Colonic mucosa (tissue), 4 donors: ENCODE measurements around the gene CAMTA1. TPM values are rescaled to one million over a fixed set of nuclear protein-coding genes. Genes with fewer than 3 reads are reported as not detected.
"Not testable (repeated sequence)": the region's sequence is repeated elsewhere in the genome, so short reads cannot be mapped to it uniquely, and the experiment has no call there.

Source experiments
- DNase-seq: peaks from one replicate; pipeline ENCODE4 v3.0.0-alpha.2; 2020
- H3K27ac ChIP-seq: fragments of 200-600 bp; one replicate; pipeline ENCODE4 v1.8.0; 2021
- H3K27me3 ChIP-seq: fragments of 200-600 bp; one replicate; pipeline ENCODE4 v1.8.0; 2021
- H3K36me3 ChIP-seq: fragments of 200-600 bp; one replicate; pipeline ENCODE4 v1.8.0; 2021
- H3K4me1 ChIP-seq: fragments of 200-600 bp; one replicate; pipeline ENCODE4 v1.8.0; 2021; ENCODE audit warnings: mild to moderate bottlenecking
- H3K4me3 ChIP-seq: fragments of 200-600 bp; one replicate; pipeline ENCODE4 v1.8.0; 2021
- H3K9ac ChIP-seq, 2 donors: one replicate each; pipeline ENCODE4 v1.7.0; 2013; ENCODE audit warnings: control low read depth in 2 of 2, low read depth in 2 of 2, low read length in 2 of 2
- H3K9me3 ChIP-seq: fragments of 200-600 bp; one replicate; pipeline ENCODE4 v1.8.0; 2021
- intact Hi-C: fragments of 100-400 bp; cut with DNase I; formaldehyde crosslinking; loops from one replicate; pipeline ENCODE4 v1.14.1; 2022
- total RNA-seq, 2 donors: library from RNA; stranded (reverse); fragmentation: NEBNext Ultra II Directional in 1 of 2; extraction: Animal tissue kit (Norgen Biotek cat#: 25700) in 1 of 2; gene quantifications; one replicate each; pipeline ENCODE4 v1.2.1, GENCODE V29; 2021
- TF ChIP-seq, protein P1 (sequence below): fragments of 200-600 bp; IDR thresholded peaks from one replicate; pipeline ENCODE4 v1.8.0; 2022; ENCODE audit warnings: antibody characterized with exemption, mild to moderate bottlenecking
- donor health status: healthy.
- donor health status: DM: no; HTN: no; CAD: no.
- donor health status: DM: no; HTN: no; CAD: no.

The CAMTA1 gene
- total RNA-seq, 2 donors from 2014 or later: 76.8 to 92.8 TPM

DNA sequence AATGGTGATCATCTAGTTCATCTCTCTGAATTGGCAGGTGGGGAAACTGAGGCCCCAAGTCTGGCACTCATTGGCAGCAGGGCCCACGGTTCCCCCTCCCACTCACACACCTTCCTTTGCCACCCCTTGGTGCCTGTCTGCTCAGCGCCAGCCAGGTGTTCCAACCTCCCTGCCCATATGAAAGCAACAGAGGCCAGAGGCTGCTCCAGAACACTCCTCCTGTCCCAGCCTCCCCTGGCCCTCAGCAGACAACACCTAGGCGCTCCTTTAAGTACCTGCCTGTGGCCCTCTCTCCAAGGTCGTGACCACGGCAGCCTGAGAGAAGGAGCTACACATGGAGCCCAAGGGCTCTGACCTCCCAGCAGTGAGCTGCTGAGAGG, 623.5 kb downstream of the CAMTA1 start:
- no peaks in the 10 kb centered on the region for H3K36me3 ChIP-seq
- no peak for DNase-seq
- H3K27me3 ChIP-seq: no peaks in the 10 kb centered on the region
- intact Hi-C loops: no loop called here
- H3K4me1 ChIP-seq: no peaks in the 10 kb centered on the region
- no peak overlapping the region for H3K9ac ChIP-seq
- TF ChIP-seq, protein P1, sequence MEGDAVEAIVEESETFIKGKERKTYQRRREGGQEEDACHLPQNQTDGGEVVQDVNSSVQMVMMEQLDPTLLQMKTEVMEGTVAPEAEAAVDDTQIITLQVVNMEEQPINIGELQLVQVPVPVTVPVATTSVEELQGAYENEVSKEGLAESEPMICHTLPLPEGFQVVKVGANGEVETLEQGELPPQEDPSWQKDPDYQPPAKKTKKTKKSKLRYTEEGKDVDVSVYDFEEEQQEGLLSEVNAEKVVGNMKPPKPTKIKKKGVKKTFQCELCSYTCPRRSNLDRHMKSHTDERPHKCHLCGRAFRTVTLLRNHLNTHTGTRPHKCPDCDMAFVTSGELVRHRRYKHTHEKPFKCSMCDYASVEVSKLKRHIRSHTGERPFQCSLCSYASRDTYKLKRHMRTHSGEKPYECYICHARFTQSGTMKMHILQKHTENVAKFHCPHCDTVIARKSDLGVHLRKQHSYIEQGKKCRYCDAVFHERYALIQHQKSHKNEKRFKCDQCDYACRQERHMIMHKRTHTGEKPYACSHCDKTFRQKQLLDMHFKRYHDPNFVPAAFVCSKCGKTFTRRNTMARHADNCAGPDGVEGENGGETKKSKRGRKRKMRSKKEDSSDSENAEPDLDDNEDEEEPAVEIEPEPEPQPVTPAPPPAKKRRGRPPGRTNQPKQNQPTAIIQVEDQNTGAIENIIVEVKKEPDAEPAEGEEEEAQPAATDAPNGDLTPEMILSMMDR: no peak
- H3K4me3 ChIP-seq: no peak overlapping the region
- H3K9me3 ChIP-seq: no peaks in the 10 kb centered on the region
- no peak overlapping the region for H3K27ac ChIP-seq

DNA sequence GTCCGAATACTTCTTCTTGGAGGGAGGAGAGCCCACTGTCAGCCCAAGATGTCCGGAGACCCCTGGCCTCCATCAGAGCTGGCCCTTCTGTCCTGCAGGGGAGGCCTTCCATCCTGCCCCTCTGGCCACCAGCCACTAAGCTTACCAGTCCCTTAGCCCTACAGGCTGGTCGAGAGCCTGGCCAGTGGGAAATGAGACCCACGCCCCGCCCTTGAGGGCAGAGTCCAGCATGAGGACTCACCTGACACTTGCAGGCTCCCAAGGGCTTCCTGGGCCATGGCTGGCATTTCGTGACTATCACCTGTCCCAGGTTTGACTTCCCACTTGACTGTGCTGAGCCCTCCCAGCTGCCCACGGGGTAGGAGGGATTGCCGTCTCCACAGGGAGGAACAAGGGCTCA, 624.0 kb downstream of the CAMTA1 start:
- peak; percentile 10 for DNase-seq
- TF ChIP-seq, protein P1: no peak
- Histone ChIP-seq H3K4me1 (no peaks in the 10 kb centered on the region), H3K9me3 (no peaks in the 10 kb centered on the region), H3K36me3 (no peaks in the 10 kb centered on the region), H3K27me3 (no peaks in the 10 kb centered on the region), H3K9ac (no peak overlapping the region), H3K27ac (no peak overlapping the region), H3K4me3 (no peak overlapping the region)
- intact Hi-C loops: no loop called here

DNA sequence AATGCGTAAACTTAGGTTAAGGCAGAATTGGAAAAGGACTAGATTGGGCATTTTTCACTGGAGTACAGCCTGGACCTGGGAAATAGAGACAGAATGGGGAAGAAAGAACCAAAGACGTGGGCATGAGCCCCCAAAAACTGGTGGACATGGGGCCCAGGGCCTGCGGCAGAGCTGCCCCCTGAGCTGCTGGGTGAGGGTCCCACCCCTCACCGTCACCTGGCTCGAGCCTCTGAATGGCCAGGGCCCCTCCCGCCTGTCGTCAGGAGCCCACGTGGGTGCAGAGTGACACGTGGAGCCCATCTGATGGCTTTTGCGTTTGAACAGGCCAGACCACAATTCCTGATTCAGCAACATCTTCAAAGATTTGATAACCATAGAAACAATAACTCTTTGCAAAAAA, 624.9 kb downstream of the CAMTA1 start:
- no peaks in the 10 kb centered on the region for H3K27me3 ChIP-seq
- TF ChIP-seq, protein P1: no peak
- H3K9me3 ChIP-seq: no peaks in the 10 kb centered on the region
- no peak overlapping the region for H3K27ac ChIP-seq
- intact Hi-C loops: no loop called here
- no peak overlapping the region for H3K9ac ChIP-seq
- H3K4me1 ChIP-seq: no peaks in the 10 kb centered on the region
- no peak for DNase-seq
- no peaks in the 10 kb centered on the region for H3K36me3 ChIP-seq
- H3K4me3 ChIP-seq: no peak overlapping the region

DNA sequence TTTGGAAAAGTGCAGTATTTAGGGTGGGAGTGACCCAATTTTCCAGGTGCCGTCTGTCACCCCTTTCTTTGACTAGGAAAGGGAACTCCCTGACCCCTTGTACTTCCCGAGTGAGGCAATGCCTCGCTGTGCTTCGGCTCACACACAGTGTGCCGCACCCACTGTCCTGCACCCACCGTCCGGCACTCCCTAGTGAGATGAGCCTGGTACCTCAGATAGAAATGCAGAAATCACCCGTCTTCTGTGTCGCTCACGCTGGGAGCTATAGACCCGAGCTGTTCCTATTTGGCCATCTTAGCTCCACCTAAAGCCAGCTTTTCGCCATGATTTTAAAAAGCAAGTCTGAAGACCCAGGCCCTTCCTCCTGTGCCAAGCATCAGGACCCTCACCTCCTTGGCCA, 632.4 kb downstream of the CAMTA1 start:
- H3K36me3 ChIP-seq, H3K9ac ChIP-seq, H3K4me1 ChIP-seq, H3K27me3 ChIP-seq, H3K4me3 ChIP-seq, intact Hi-C loops, H3K9me3 ChIP-seq, H3K27ac ChIP-seq: not testable (repeated sequence)
- peak; percentile 4 for DNase-seq

DNA sequence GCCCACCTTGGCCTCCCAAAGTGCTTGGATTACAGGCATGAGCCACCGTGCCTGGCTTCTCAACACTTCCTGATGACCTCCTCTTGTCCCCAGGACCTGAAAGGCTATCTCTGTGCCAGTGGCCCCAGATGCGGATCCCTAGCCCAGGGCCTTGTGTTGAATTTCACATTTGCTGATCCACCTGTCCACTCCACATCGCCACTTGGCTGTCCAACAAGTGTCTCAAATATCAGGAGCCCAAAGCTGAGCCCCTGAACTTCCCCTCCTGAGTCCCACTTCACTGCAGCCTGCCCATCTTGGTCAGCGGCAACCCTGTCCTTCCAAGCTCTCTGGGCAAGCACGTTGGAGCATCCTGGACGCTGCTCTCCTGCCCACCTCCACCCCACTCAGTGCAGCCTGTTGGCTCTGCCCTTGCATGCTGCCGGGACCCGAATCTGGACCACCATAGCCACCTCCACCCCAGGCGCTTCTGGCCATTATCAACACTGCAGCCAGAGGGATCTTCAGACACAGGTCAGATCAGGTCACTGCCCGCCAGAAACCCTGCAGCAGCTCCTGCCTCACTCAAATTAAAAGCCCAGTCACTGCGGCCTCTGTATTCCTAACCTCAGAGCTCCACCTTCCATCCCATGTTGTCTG, 633.3 kb downstream of the CAMTA1 start:
- TF ChIP-seq, protein P1: no peak
- no peak overlapping the region for H3K4me3 ChIP-seq
- DNase-seq: peak; percentile 6

DNA sequence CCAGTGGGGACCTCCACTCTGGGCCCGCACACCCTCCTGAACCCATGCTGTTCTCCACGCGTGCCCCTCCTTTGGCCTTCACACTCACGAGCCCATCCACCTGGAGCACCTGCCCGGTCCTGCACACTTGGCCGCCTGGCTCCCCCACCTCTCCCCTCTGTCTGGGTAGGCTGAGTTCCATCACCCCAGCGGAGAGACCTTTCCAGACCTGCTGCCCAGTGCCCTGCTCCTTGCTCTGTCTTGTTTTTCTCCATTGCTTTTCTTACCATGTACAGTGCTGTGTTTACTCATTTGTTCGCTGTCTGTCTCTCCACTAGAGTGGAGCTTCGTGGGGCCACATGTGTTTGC, 634.8 kb downstream of the CAMTA1 start:
- no peak overlapping the region for H3K27ac ChIP-seq
- no peaks in the 10 kb centered on the region for H3K27me3 ChIP-seq
- no peaks in the 10 kb centered on the region for H3K4me1 ChIP-seq
- no peaks in the 10 kb centered on the region for H3K9me3 ChIP-seq
- H3K9ac ChIP-seq: no peak overlapping the region
- TF ChIP-seq, protein P1: no peak
- no peak for DNase-seq
- H3K4me3 ChIP-seq: no peak overlapping the region
- H3K36me3 ChIP-seq: no peaks in the 10 kb centered on the region
- intact Hi-C loops: no loop called here

More for the DNA sequence above, 633.3 kb downstream of the CAMTA1 start:
- H3K9me3 ChIP-seq: no peaks in the 10 kb centered on the region
- no peaks in the 10 kb centered on the region for H3K36me3 ChIP-seq
- H3K9ac ChIP-seq: no peak overlapping the region
- intact Hi-C loops: no loop called here
- no peaks in the 10 kb centered on the region for H3K4me1 ChIP-seq
- H3K27me3 ChIP-seq: no peaks in the 10 kb centered on the region
- H3K27ac ChIP-seq: no peak overlapping the region
